HEK293 (cell line): ENCODE data around the gene CDC14B.

ENCODE experiments used
- FEZF1 ChIP-seq: fragments of 450-650 bp; formaldehyde crosslinking; IDR thresholded peaks from 2 replicates; pipeline ENCODE4 v1.5.1; 2016; ENCODE audit warnings: missing biosample characterization, missing genetic modification characterization
- OSR2 ChIP-seq: fragments of 450-650 bp; formaldehyde crosslinking; IDR thresholded peaks from 2 replicates; pipeline ENCODE4 v1.5.1; 2016; ENCODE audit warnings: missing biosample characterization, missing genetic modification characterization
- SCRT2 ChIP-seq: fragments of 450-650 bp; formaldehyde crosslinking; IDR thresholded peaks from 2 replicates; pipeline ENCODE4 v1.5.1; 2016; ENCODE audit warnings: missing biosample characterization, missing genetic modification characterization
- TRIM28 ChIP-seq: IDR thresholded peaks from 2 replicates; pipeline ENCODE4 v1.6.1; 2011; ENCODE audit warnings: low read length, control low read depth, borderline replicate concordance
- WT1 ChIP-seq: fragments of 450-650 bp; formaldehyde crosslinking; IDR thresholded peaks from 2 replicates; pipeline ENCODE4 v1.5.1; 2016; ENCODE audit warnings: missing biosample characterization, missing genetic modification characterization
- ZNF10 ChIP-seq: fragments of 450-650 bp; formaldehyde crosslinking; IDR thresholded peaks from 2 replicates; pipeline ENCODE4 v1.5.1; 2017; ENCODE audit warnings: missing biosample characterization, missing genetic modification characterization
- ZNF112 ChIP-seq: fragments of 450-650 bp; formaldehyde crosslinking; IDR thresholded peaks from 2 replicates; pipeline ENCODE4 v1.5.0; 2017; ENCODE audit warnings: missing biosample characterization, missing genetic modification characterization
- ZNF138 ChIP-seq: fragments of 450-650 bp; formaldehyde crosslinking; IDR thresholded peaks from 2 replicates; pipeline ENCODE4 v1.5.1; 2016; ENCODE audit warnings: missing biosample characterization, missing genetic modification characterization, borderline replicate concordance
- ZNF211 ChIP-seq: fragments of 450-650 bp; formaldehyde crosslinking; IDR thresholded peaks from 2 replicates; pipeline ENCODE4 v1.5.1; 2016; ENCODE audit warnings: low read depth, missing biosample characterization, missing genetic modification characterization
- ZNF214 ChIP-seq: fragments of 450-650 bp; formaldehyde crosslinking; IDR thresholded peaks from 2 replicates; pipeline ENCODE4 v1.5.1; 2017; ENCODE audit warnings: missing biosample characterization, mild to moderate bottlenecking, missing genetic modification characterization, borderline replicate concordance
- ZNF292 ChIP-seq: fragments of 450-650 bp; formaldehyde crosslinking; IDR thresholded peaks from 2 replicates; pipeline ENCODE4 v1.5.1; 2016; ENCODE audit warnings: low read depth, missing biosample characterization, missing genetic modification characterization, borderline replicate concordance
- ZNF311 ChIP-seq: fragments of 450-650 bp; formaldehyde crosslinking; IDR thresholded peaks from 2 replicates; pipeline ENCODE4 v1.5.1; 2017; ENCODE audit warnings: missing biosample characterization, missing genetic modification characterization, borderline replicate concordance
- ZNF416 ChIP-seq: fragments of 450-650 bp; formaldehyde crosslinking; IDR thresholded peaks from 2 replicates; pipeline ENCODE4 v1.5.1; 2016; ENCODE audit warnings: missing biosample characterization, missing genetic modification characterization
- ZNF423 ChIP-seq: fragments of 450-650 bp; formaldehyde crosslinking; IDR thresholded peaks from 2 replicates; pipeline ENCODE4 v1.5.1; 2016; ENCODE audit warnings: missing biosample characterization, missing genetic modification characterization
- ZNF529 ChIP-seq: fragments of 450-650 bp; formaldehyde crosslinking; IDR thresholded peaks from 2 replicates; pipeline ENCODE4 v1.5.1; 2017; ENCODE audit warnings: missing genetic modification characterization, missing biosample characterization; ENCODE audit not compliant: insufficient replicate concordance
- ZNF560 ChIP-seq: fragments of 450-650 bp; formaldehyde crosslinking; IDR thresholded peaks from 2 replicates; pipeline ENCODE4 v1.5.1; 2017; ENCODE audit warnings: missing biosample characterization, missing genetic modification characterization, borderline replicate concordance
- ZNF610 ChIP-seq: fragments of 450-650 bp; formaldehyde crosslinking; IDR thresholded peaks from 2 replicates; pipeline ENCODE4 v1.5.1; 2016; ENCODE audit warnings: missing biosample characterization, missing genetic modification characterization, borderline replicate concordance
- ZNF670 ChIP-seq: fragments of 450-650 bp; formaldehyde crosslinking; IDR thresholded peaks from 2 replicates; pipeline ENCODE4 v1.5.1; 2016; ENCODE audit warnings: missing biosample characterization, missing genetic modification characterization, low read depth
- ZNF792 ChIP-seq: fragments of 450-650 bp; formaldehyde crosslinking; IDR thresholded peaks from 2 replicates; pipeline ENCODE4 v1.5.1; 2016; ENCODE audit warnings: missing biosample characterization, missing genetic modification characterization
- ZNF837 ChIP-seq: fragments of 450-650 bp; formaldehyde crosslinking; IDR thresholded peaks from 2 replicates; pipeline ENCODE4 v1.5.1; 2016; ENCODE audit warnings: missing biosample characterization, missing genetic modification characterization
- TF ChIP-seq, protein P1 (sequence below): fragments of 450-650 bp; formaldehyde crosslinking; IDR thresholded peaks from 2 replicates; pipeline ENCODE4 v1.5.1; 2017; ENCODE audit warnings: missing biosample characterization, mild to moderate bottlenecking, missing genetic modification characterization, moderate library complexity
- TF ChIP-seq, protein P2 (sequence below): fragments of 450-650 bp; formaldehyde crosslinking; IDR thresholded peaks from 2 replicates; pipeline ENCODE4 v1.5.1; 2016; ENCODE audit warnings: missing biosample characterization, missing genetic modification characterization
- TF ChIP-seq, protein P3 (sequence below): fragments of 450-650 bp; formaldehyde crosslinking; IDR thresholded peaks from 2 replicates; pipeline ENCODE4 v1.5.1; 2016; ENCODE audit warnings: missing biosample characterization, missing genetic modification characterization
- TF ChIP-seq, protein P4 (sequence below): fragments of 450-650 bp; formaldehyde crosslinking; IDR thresholded peaks from 2 replicates; pipeline ENCODE4 v1.5.1; 2016; ENCODE audit warnings: missing biosample characterization, missing genetic modification characterization
- TF ChIP-seq, protein P5 (sequence below): fragments of 450-650 bp; formaldehyde crosslinking; IDR thresholded peaks from 2 replicates; pipeline ENCODE4 v1.5.1; 2016; ENCODE audit warnings: missing biosample characterization, missing genetic modification characterization
- TF ChIP-seq, protein P6 (sequence below): fragments of 450-650 bp; formaldehyde crosslinking; IDR thresholded peaks from 2 replicates; pipeline ENCODE4 v1.5.1; 2017; ENCODE audit warnings: missing biosample characterization, missing genetic modification characterization

Gene CDC14B

DNA sequence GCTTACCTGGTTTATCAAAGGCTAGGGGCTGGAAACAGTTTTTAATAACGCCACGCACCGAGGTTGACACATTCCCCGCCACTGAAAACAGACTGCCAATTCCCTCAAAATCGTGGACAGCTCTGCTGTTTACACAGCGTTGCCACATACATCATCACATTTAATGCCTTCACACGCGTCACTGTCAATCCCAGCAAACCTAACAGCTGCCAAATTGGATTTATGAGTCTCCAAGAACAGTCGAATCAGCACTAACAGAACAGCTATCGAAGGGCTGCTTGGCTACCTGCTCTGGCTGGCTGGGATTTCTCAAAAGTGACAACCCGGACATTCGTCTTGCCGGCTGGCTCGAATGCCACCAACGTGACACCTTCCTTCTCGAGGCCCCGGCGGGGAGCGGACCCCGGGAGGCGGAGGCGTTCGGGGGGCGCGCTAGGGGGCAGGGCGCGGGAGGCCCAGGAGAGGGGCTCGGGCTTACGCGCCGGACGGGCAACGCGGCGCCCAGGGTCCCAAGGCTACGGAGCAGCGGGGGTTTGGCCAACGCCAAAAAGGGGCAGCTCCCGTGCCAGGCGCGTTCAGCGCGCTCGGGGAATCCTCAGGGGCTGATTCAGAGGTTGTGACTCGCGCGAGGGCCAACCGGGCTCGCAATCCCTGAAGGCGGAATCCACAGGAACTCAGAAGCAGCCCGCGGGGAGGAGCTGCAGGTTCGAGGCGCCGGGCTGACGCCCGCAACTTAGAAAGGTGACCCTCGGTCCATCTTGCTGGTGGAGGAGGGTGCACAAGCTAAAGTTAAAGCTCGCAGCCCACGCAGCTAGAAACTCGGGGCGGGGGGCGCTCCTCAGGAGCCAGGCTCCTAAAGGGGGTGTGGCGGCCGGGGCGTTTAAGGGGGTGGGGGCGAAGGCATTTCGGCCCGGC, 1.2 kb downstream of the CDC14B start (continued):
- TF ChIP-seq ZNF214 (tag by site-specific recombination): no peak
- peak; percentile 68 for TF ChIP-seq ZNF423 (tag by site-specific recombination)
- TF ChIP-seq, protein P1, sequence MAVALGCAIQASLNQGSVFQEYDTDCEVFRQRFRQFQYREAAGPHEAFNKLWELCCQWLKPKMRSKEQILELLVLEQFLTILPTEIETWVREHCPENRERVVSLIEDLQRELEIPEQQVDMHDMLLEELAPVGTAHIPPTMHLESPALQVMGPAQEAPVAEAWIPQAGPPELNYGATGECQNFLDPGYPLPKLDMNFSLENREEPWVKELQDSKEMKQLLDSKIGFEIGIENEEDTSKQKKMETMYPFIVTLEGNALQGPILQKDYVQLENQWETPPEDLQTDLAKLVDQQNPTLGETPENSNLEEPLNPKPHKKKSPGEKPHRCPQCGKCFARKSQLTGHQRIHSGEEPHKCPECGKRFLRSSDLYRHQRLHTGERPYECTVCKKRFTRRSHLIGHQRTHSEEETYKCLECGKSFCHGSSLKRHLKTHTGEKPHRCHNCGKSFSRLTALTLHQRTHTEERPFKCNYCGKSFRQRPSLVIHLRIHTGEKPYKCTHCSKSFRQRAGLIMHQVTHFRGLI: no peak
- TF ChIP-seq OSR2 (tag by site-specific recombination): peak; percentile 56
- no peak for TF ChIP-seq TRIM28
- no peak for TF ChIP-seq ZNF560
- 0 out of 2 replicates have a peak, but pooled peaks have one; percentile 8 for TF ChIP-seq ZNF792 (tag by site-specific recombination)
- TF ChIP-seq ZNF311: no peak
- peak; percentile 75 for TF ChIP-seq FEZF1 (tag by site-specific recombination)
- TF ChIP-seq ZNF138 (tag by site-specific recombination): no peak
- TF ChIP-seq, protein P2, sequence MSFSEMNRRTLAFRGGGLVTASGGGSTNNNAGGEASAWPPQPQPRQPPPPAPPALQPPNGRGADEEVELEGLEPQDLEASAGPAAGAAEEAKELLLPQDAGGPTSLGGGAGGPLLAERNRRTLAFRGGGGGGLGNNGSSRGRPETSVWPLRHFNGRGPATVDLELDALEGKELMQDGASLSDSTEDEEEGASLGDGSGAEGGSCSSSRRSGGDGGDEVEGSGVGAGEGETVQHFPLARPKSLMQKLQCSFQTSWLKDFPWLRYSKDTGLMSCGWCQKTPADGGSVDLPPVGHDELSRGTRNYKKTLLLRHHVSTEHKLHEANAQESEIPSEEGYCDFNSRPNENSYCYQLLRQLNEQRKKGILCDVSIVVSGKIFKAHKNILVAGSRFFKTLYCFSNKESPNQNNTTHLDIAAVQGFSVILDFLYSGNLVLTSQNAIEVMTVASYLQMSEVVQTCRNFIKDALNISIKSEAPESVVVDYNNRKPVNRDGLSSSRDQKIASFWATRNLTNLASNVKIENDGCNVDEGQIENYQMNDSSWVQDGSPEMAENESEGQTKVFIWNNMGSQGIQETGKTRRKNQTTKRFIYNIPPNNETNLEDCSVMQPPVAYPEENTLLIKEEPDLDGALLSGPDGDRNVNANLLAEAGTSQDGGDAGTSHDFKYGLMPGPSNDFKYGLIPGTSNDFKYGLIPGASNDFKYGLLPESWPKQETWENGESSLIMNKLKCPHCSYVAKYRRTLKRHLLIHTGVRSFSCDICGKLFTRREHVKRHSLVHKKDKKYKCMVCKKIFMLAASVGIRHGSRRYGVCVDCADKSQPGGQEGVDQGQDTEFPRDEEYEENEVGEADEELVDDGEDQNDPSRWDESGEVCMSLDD: no peak
- no peak for TF ChIP-seq ZNF670 (tag by site-specific recombination)
- TF ChIP-seq, protein P3, sequence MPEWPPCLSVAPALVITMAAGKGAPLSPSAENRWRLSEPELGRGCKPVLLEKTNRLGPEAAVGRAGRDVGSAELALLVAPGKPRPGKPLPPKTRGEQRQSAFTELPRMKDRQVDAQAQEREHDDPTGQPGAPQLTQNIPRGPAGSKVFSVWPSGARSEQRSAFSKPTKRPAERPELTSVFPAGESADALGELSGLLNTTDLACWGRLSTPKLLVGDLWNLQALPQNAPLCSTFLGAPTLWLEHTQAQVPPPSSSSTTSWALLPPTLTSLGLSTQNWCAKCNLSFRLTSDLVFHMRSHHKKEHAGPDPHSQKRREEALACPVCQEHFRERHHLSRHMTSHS (tag by site-specific recombination): no peak
- no peak for TF ChIP-seq ZNF529
- TF ChIP-seq ZNF211: no peak
- no peak for TF ChIP-seq SCRT2 (tag by site-specific recombination)
- no peak for TF ChIP-seq ZNF837 (tag by site-specific recombination)
- TF ChIP-seq ZNF610 (tag by site-specific recombination): no peak
- no peak for TF ChIP-seq ZNF10 (tag by site-specific recombination)
- TF ChIP-seq ZNF416 (tag by site-specific recombination): no peak
- TF ChIP-seq, protein P4, sequence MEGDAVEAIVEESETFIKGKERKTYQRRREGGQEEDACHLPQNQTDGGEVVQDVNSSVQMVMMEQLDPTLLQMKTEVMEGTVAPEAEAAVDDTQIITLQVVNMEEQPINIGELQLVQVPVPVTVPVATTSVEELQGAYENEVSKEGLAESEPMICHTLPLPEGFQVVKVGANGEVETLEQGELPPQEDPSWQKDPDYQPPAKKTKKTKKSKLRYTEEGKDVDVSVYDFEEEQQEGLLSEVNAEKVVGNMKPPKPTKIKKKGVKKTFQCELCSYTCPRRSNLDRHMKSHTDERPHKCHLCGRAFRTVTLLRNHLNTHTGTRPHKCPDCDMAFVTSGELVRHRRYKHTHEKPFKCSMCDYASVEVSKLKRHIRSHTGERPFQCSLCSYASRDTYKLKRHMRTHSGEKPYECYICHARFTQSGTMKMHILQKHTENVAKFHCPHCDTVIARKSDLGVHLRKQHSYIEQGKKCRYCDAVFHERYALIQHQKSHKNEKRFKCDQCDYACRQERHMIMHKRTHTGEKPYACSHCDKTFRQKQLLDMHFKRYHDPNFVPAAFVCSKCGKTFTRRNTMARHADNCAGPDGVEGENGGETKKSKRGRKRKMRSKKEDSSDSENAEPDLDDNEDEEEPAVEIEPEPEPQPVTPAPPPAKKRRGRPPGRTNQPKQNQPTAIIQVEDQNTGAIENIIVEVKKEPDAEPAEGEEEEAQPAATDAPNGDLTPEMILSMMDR (tag by site-specific recombination): peak; percentile 35; the same call in 1 of the 2 replicates
- TF ChIP-seq, protein P5, sequence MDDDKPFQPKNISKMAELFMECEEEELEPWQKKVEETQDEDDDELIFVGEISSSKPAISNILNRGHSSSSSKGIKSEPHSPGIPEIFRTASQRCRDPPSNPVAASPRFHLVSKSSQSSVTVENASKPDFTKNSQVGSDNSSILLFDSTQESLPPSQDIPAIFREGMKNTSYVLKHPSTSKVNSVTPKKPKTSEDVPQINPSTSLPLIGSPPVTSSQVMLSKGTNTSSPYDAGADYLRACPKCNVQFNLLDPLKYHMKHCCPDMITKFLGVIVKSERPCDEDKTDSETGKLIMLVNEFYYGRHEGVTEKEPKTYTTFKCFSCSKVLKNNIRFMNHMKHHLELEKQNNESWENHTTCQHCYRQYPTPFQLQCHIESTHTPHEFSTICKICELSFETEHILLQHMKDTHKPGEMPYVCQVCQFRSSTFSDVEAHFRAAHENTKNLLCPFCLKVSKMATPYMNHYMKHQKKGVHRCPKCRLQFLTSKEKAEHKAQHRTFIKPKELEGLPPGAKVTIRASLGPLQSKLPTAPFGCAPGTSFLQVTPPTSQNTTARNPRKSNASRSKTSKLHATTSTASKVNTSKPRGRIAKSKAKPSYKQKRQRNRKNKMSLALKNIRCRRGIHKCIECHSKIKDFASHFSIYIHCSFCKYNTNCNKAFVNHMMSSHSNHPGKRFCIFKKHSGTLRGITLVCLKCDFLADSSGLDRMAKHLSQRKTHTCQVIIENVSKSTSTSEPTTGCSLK (tag by site-specific recombination): no peak
- TF ChIP-seq, protein P6, sequence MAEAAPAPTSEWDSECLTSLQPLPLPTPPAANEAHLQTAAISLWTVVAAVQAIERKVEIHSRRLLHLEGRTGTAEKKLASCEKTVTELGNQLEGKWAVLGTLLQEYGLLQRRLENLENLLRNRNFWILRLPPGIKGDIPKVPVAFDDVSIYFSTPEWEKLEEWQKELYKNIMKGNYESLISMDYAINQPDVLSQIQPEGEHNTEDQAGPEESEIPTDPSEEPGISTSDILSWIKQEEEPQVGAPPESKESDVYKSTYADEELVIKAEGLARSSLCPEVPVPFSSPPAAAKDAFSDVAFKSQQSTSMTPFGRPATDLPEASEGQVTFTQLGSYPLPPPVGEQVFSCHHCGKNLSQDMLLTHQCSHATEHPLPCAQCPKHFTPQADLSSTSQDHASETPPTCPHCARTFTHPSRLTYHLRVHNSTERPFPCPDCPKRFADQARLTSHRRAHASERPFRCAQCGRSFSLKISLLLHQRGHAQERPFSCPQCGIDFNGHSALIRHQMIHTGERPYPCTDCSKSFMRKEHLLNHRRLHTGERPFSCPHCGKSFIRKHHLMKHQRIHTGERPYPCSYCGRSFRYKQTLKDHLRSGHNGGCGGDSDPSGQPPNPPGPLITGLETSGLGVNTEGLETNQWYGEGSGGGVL: no peak
- no peak for TF ChIP-seq ZNF112
- TF ChIP-seq ZNF292 (tag by site-specific recombination): no peak
- TF ChIP-seq WT1 (tag by site-specific recombination): no peak
